ENCODE measurements around the gene FBXL17.

- no peak for TF ChIP-seq CTCF (IDR thresholded peaks at IDR 0.05)
- TF ChIP-seq POLR2A (IDR thresholded peaks at IDR 0.05) = no peak
Measured at GRCh38 chr5:108334225-108334624, 47.7 kb downstream of the FBXL17 start.
